DOHH2 (cell line): ENCODE data around the gene CDK13.

ENCODE experiments used
- H3F3A ChIP-seq: fragments of 200-600 bp; sonication (generic), shearing (Covaris generic); 2 replicates; pipeline ENCODE4 v1.6.0; 2016; ENCODE audit warnings: antibody characterized with exemption, mild to moderate bottlenecking; ENCODE audit not compliant: control insufficient read depth, insufficient read depth
- H3K27ac ChIP-seq: fragments of 200-600 bp; sonication (generic); 2 replicates; pipeline ENCODE4 v1.5.1; 2014; ENCODE audit warnings: low read depth, mild to moderate bottlenecking, low read length, moderate library complexity
- H3K27me3 ChIP-seq: fragments of 200-600 bp; sonication (generic); 2 replicates; pipeline ENCODE4 v1.6.1; 2014; ENCODE audit warnings: mild to moderate bottlenecking, low read length, mixed read lengths; ENCODE audit not compliant: control insufficient read depth
- H3K36me3 ChIP-seq: fragments of 200-600 bp; sonication (generic); 2 replicates; pipeline ENCODE4 v1.6.1; 2014; ENCODE audit warnings: mild to moderate bottlenecking, low read length, moderate library complexity, mixed read lengths; ENCODE audit not compliant: control insufficient read depth
- H3K4me1 ChIP-seq: fragments of 200-600 bp; sonication (generic); 2 replicates; pipeline ENCODE4 v1.6.1; 2014; ENCODE audit warnings: mild to moderate bottlenecking, low read length, mixed read lengths; ENCODE audit not compliant: control insufficient read depth
- H3K4me2 ChIP-seq: fragments of 200-600 bp; sonication (generic); 2 replicates; pipeline ENCODE4 v1.6.0; 2014; ENCODE audit warnings: mild to moderate bottlenecking, low read length, moderate library complexity
- H3K4me3 ChIP-seq: fragments of 200-600 bp; sonication (generic); 2 replicates; pipeline ENCODE4 v1.5.1; 2014; ENCODE audit warnings: mild to moderate bottlenecking, low read length, mixed read lengths
- H3K79me2 ChIP-seq: fragments of 200-600 bp; sonication (generic); 2 replicates; pipeline ENCODE4 v1.6.1; 2014; ENCODE audit warnings: mild to moderate bottlenecking, low read length, mixed read lengths; ENCODE audit not compliant: control insufficient read depth
- H3K9me2 ChIP-seq: fragments of 200-600 bp; sonication (generic); replicated peaks from 2 replicates; pipeline ENCODE4 v1.6.1; 2014; ENCODE audit warnings: mild to moderate bottlenecking, low read length, mixed read lengths; ENCODE audit not compliant: control insufficient read depth
- H3K9me3 ChIP-seq: fragments of 200-600 bp; sonication (generic); 2 replicates; pipeline ENCODE4 v1.6.1; 2014; ENCODE audit warnings: antibody characterized with exemption, low read length, mixed read lengths; ENCODE audit not compliant: control insufficient read depth, insufficient read depth
- H4K20me1 ChIP-seq: fragments of 200-600 bp; sonication (generic); 2 replicates; pipeline ENCODE4 v1.6.0; 2014; ENCODE audit warnings: low read depth, mild to moderate bottlenecking, antibody characterized with exemption, low read length, moderate library complexity; ENCODE audit not compliant: control insufficient read depth, insufficient read depth
- CTCF ChIP-seq: fragments of 200-600 bp; sonication (generic); IDR thresholded peaks from one replicate; pipeline ENCODE4 v1.5.1; 2014; ENCODE audit warnings: antibody characterized with exemption, mild to moderate bottlenecking, low read depth, low read length; ENCODE audit not compliant: poor library complexity, severe bottlenecking
- EZH2phosphoT487 ChIP-seq: fragments of 200-600 bp; sonication (generic); IDR thresholded peaks from 2 replicates; pipeline ENCODE4 v1.6.1; 2017; ENCODE audit warnings: borderline replicate concordance, mild to moderate bottlenecking, antibody characterized with exemption, low read length, moderate library complexity, mixed read lengths

Gene CDK13

DNA sequence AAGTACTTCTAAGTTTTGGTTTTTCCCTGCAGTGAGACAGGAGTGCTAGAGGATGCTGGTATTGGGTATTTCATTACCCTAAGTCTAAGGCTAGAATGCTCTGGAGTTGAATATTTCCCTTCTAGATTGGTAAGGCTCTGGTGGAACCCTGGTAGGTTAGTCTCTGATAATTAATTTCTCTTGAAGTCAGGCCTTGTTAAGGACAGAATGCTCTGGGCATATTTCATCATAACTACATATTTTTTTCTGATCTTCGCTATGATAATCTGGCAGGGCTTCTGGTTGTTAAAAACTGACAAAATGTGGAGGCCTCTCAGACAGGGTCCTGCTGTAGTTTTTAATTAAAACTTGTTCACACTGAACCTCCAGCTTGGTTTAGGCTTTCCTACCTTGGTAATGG is 83.8 kb downstream of the CDK13 start:
- peak overlapping the region; percentile 3; the same call in 1 of the 2 replicates for H3K4me2 ChIP-seq
- no peak overlapping the region for H3K27ac ChIP-seq
- H3K4me3 ChIP-seq, result no peak overlapping the region
- peaks cover 14% of the 10 kb centered on the region for H3K36me3 ChIP-seq
- H3K9me3 ChIP-seq, result no peaks in the 10 kb centered on the region
- TF ChIP-seq EZH2phosphoT487 (no peak), CTCF (no peak)
- H3F3A ChIP-seq, result no peaks in the 10 kb centered on the region
- no peaks in the 10 kb centered on the region for H4K20me1 ChIP-seq
- peaks cover 36% of the 10 kb centered on the region for H3K79me2 ChIP-seq
- no peaks in the 10 kb centered on the region for H3K9me2 ChIP-seq
- no peaks in the 10 kb centered on the region for H3K27me3 ChIP-seq
- peaks cover 16% of the 10 kb centered on the region for H3K4me1 ChIP-seq

DNA sequence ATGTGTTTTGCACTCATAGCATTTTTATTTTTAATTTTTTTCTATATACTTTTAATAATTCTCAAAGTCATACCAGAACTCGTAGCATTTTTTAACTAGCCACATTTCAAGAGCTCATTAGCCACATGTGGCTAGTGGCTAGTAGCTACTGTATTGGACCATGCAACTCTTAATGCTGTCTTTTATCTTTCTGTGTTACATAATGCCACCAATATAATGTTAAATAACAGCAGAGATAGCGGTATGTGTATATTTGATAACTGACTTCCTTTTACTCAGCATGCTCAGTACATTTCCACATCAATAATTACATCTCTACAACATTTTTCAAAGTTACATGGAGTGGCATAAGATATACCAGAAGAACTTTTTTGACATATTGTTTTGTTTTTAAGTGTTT is 91.4 kb downstream of the CDK13 start:
- Histone ChIP-seq H3F3A (peaks cover 7% of the 10 kb centered on the region; the same call in 1 of the 2 replicates), H3K4me1 (no peaks in the 10 kb centered on the region), H3K9me2 (no peaks in the 10 kb centered on the region), H3K79me2 (peaks cover 12% of the 10 kb centered on the region), H3K4me3 (no peak overlapping the region), H3K27ac (no peak overlapping the region), H3K27me3 (no peaks in the 10 kb centered on the region), H3K9me3 (no peaks in the 10 kb centered on the region), H4K20me1 (no peaks in the 10 kb centered on the region; the same call in 1 of the 2 replicates), H3K4me2 (no peak overlapping the region), H3K36me3 (peaks cover 3% of the 10 kb centered on the region)
- no peak for TF ChIP-seq EZH2phosphoT487
- TF ChIP-seq CTCF, result no peak

DNA sequence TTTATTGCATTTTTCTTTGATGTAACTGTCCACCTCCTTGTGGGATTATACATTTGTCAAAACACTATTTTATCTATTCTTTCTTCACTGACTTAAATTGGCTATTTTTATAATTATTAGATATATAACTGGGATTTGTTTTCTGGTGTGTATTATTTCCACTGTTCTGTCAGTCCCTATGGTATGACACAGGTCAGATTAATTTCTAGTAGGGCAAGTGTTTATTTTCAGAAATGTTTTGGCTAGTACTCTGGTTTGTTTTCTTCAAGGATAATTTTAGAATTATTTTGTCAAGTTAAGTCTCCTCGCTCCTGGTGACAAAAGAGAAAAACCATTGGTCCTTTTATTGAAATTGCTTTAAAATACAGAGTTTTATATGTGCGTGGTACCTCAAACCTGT is 93.1 kb downstream of the CDK13 start:
- Histone ChIP-seq H3K4me3 (no peak overlapping the region), H3K9me2 (no peaks in the 10 kb centered on the region), H3K36me3 (peaks cover 4% of the 10 kb centered on the region), H3K27ac (no peak overlapping the region), H3K9me3 (no peaks in the 10 kb centered on the region), H4K20me1 (no peaks in the 10 kb centered on the region; the same call in 1 of the 2 replicates), H3K4me2 (no peak overlapping the region), H3K27me3 (no peaks in the 10 kb centered on the region), H3K4me1 (no peaks in the 10 kb centered on the region), H3F3A (peaks cover 15% of the 10 kb centered on the region; the same call in 1 of the 2 replicates), H3K79me2 (peaks cover 8% of the 10 kb centered on the region; the same call in 1 of the 2 replicates)
- TF ChIP-seq EZH2phosphoT487 (no peak), CTCF (no peak)
